Thoracic aorta (tissue), 2 donors: ENCODE data around the gene MICAL3. TPM values are rescaled to one million over a fixed set of nuclear protein-coding genes. Genes with fewer than 3 reads are reported as not detected.

Source experiments
- ATAC-seq: fragments of 150-250 bp; one replicate; pipeline ENCODE4 v1.8.0; 2017; ENCODE audit warnings: low read depth; ENCODE audit not compliant: insufficient number of reproducible peaks, low FRiP score
- DNase-seq: peaks from one replicate; pipeline ENCODE4 v3.0.0-alpha.2; 2020; ENCODE audit warnings: low spot score
- H3K27ac ChIP-seq, 2 donors: fragments of 200-600 bp; sonication (generic); 1 replicate in 1 of 2; 2 replicates in 1 of 2; pipeline ENCODE4 v1.5.1; 2016; ENCODE audit warnings: mild to moderate bottlenecking in 2 of 2, moderate library complexity in 2 of 2
- H3K27me3 ChIP-seq: fragments of 200-600 bp; sonication (generic); replicated peaks from 2 replicates; pipeline ENCODE4 v1.6.0; 2016; ENCODE audit warnings: mild to moderate bottlenecking; ENCODE audit not compliant: insufficient read depth
- H3K36me3 ChIP-seq: fragments of 200-600 bp; sonication (generic); one replicate; pipeline ENCODE4 v1.5.1; 2016
- H3K4me1 ChIP-seq, 2 donors: fragments of 200-600 bp; sonication (generic); 1 replicate in 1 of 2; 2 replicates in 1 of 2; pipeline versions ENCODE4 v1.5.1 to v1.6.0; 2016; ENCODE audit warnings: low read depth in 2 of 2, mild to moderate bottlenecking in 1 of 2; ENCODE audit not compliant: control insufficient read depth in 1 of 2
- H3K4me3 ChIP-seq: fragments of 200-600 bp; sonication (generic); 2 replicates; pipeline ENCODE4 v1.5.1; 2016; ENCODE audit warnings: mild to moderate bottlenecking
- H3K9me3 ChIP-seq: fragments of 200-600 bp; sonication (generic); 2 replicates; pipeline ENCODE4 v1.5.1; 2016
- total RNA-seq, 2 donors: library from RNA; depleted of rRNA; stranded (reverse); fragments of >200 nt; gene quantifications; one replicate each; pipeline versions ENCODE4 v1.1.0 to v1.2.3, GENCODE V29; 2016
- TF ChIP-seq, protein P1 (sequence below): fragments of 200-600 bp; sonication (generic); IDR thresholded peaks from one replicate; pipeline ENCODE4 v1.5.1; 2019; ENCODE audit warnings: antibody characterized with exemption

Gene MICAL3
- total RNA-seq, 2 donors from 2014 or later: 45.2 to 78.0 TPM

DNA sequence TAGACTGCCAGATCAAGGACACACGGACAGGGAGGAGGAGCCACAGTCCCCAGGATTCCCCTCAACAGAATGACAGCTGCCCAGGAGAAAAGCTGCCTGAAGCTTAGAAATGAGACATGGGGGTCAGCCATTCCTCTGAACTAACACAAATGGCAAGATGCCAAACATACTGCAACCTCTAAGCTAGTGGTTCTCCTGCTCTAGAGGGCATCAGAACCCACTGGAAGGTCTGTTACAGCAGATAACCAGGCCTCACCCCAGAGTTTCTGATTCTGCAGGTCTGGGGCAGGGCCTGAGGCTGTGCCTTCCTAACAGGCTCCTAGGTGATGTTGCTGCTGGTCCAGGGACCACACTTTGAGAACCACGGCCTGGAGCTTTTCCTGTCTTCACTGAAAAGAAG lies 221.5 kb downstream of the MICAL3 start:
- Histone ChIP-seq H3K27ac (no peak overlapping the region), H3K9me3 (no peaks in the 10 kb centered on the region), H3K36me3 (peaks cover 18% of the 10 kb centered on the region), H3K4me1 (no peaks in the 10 kb centered on the region), H3K27me3 (no peaks in the 10 kb centered on the region), H3K4me3 (no peak overlapping the region)
- ATAC-seq (no peak), DNase-seq (no peak)
- TF ChIP-seq, protein P1, sequence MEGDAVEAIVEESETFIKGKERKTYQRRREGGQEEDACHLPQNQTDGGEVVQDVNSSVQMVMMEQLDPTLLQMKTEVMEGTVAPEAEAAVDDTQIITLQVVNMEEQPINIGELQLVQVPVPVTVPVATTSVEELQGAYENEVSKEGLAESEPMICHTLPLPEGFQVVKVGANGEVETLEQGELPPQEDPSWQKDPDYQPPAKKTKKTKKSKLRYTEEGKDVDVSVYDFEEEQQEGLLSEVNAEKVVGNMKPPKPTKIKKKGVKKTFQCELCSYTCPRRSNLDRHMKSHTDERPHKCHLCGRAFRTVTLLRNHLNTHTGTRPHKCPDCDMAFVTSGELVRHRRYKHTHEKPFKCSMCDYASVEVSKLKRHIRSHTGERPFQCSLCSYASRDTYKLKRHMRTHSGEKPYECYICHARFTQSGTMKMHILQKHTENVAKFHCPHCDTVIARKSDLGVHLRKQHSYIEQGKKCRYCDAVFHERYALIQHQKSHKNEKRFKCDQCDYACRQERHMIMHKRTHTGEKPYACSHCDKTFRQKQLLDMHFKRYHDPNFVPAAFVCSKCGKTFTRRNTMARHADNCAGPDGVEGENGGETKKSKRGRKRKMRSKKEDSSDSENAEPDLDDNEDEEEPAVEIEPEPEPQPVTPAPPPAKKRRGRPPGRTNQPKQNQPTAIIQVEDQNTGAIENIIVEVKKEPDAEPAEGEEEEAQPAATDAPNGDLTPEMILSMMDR: no peak

GRCh38 chr22:17802411-17802810 lies 221.9 kb downstream of the MICAL3 start:
- no peaks in the 10 kb centered on the region for H3K9me3 ChIP-seq
- no peaks in the 10 kb centered on the region for H3K4me1 ChIP-seq
- H3K27me3 ChIP-seq: no peaks in the 10 kb centered on the region
- ATAC-seq (no peak), DNase-seq (no peak)
- H3K4me3 ChIP-seq: no peak overlapping the region
- H3K36me3 ChIP-seq: peaks cover 14% of the 10 kb centered on the region
- TF ChIP-seq, protein P1: no peak
- no peak overlapping the region for H3K27ac ChIP-seq

- Histone ChIP-seq H3K4me3 (no peak overlapping the region), H3K27me3 (no peaks in the 10 kb centered on the region), H3K27ac (no peak overlapping the region), H3K36me3 (peaks cover 2% of the 10 kb centered on the region), H3K4me1 (no peaks in the 10 kb centered on the region), H3K9me3 (no peaks in the 10 kb centered on the region)
- TF ChIP-seq, protein P1: no peak
- DNase-seq (no peak), ATAC-seq (no peak)
These were observed 226.4 kb downstream of the MICAL3 start for GRCh38 chr22:17797721-17798559.

DNA sequence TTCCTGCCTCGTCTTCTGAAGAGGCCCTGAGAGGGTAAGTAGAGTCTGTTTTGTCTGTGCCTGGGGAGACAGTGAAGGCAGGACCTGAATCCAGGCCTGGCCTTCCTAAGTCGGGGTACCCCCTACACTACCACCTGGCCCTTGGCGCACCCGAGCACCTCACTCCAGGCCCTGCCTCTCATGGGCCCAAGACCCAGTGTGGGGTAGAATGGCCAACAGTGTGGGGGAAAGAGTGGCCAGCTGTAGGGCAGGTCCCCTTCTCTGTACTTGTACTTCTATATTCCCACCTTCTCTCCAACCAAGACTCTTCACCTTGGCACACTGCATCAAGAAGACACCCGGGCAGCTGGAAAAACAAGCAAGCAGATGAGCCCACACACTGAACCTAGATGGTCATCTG lies 227.7 kb downstream of the MICAL3 start:
- H3K27ac ChIP-seq: no peak overlapping the region
- H3K36me3 ChIP-seq: peaks cover 2% of the 10 kb centered on the region
- H3K4me1 ChIP-seq: no peaks in the 10 kb centered on the region
- TF ChIP-seq, protein P1: no peak
- ATAC-seq (no peak), DNase-seq (no peak)
- no peak overlapping the region for H3K4me3 ChIP-seq
- H3K9me3 ChIP-seq: no peaks in the 10 kb centered on the region
- H3K27me3 ChIP-seq: no peaks in the 10 kb centered on the region

- ATAC-seq: no peak
- no peak for DNase-seq
- no peak overlapping the region for H3K4me3 ChIP-seq
- H3K27ac ChIP-seq: no peak overlapping the region
- H3K4me1 ChIP-seq: no peaks in the 10 kb centered on the region
- no peaks in the 10 kb centered on the region for H3K9me3 ChIP-seq
- TF ChIP-seq, protein P1: no peak
- H3K27me3 ChIP-seq: no peaks in the 10 kb centered on the region
- H3K36me3 ChIP-seq: no peaks in the 10 kb centered on the region
These were observed 228.5 kb downstream of the MICAL3 start for GRCh38 chr22:17795661-17796548.
